ENCODE measurements around the gene CREBRF.
"Not testable (repeated sequence)": the region's sequence is repeated elsewhere in the genome, so short reads cannot be mapped to it uniquely, and the experiment has no call there.

CREBRF gene

GRCh38 chr5:173154619-173155018 lies 98.5 kb downstream of the CREBRF start:
- DNase-seq (ENCODE audit: low spot score): not testable (repeated sequence)

DNA sequence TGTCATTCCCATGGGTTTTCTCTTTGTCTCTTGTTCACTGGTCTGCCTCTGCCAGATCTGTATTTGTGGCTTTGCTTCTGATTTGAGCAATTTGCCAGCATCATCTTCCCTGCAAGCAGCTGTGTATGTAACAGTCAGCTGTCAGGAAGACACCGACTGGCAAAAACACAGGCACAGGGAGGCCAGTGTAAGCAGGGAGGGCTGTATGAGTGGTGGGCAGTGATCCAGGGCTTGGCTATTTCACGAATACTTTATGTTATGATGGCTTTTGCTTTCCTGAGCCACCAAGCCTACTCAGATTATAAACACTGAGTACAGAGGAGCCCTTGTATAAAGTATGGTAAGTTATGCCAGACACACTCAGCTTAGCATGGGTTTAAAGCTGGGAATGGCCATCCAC lies 99.8 kb downstream of the CREBRF start:
- peak; percentile 74 for DNase-seq (ENCODE audit: low spot score)

- DNase-seq (ENCODE audit: low spot score): no peak
Observed at GRCh38 chr5:173158366-173158765, 102.2 kb downstream of the CREBRF start.

- no peak for DNase-seq (ENCODE audit: low spot score)
Observed at GRCh38 chr5:173159256-173159655, 103.1 kb downstream of the CREBRF start.

DNA sequence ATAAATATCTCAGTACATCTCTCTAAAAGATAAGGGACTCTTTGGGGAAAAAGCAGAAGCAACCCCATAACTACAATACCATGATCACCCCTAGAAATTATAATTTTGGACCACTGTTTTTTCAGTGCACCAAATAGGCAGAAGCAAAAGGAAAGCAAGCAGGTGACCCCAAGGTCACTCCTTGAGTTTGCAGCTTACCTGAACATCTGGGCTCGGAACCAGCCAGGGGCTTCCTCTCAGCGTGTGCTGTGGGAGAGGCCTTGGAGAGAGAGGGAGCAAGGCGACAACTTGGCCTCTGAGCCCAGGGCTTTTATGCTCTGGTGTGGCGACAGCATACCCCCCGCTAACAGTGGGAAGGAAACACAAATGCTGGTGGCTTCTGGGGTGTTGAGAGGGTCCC lies 105.0 kb downstream of the CREBRF start:
- no peak for DNase-seq (ENCODE audit: low spot score)

DNA sequence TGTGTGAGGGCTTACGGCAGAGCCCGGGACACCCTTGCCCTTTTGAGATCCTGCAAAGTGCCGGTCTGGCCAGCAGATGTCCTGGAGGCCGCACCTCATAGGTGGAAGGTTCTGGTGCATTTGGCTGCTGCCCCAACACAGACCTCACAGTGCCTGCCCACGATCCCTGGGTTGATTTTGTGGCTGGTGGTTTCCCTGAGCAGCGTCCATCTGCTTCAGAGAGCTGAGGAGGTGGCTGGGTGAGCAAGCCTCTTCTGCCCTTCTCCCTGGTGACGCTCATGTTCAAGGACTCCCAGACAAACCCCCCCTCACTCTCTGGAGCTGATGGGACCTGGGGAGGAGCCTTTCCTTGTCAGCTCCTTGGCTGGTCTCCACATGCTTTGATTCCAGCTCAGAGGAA lies 107.1 kb downstream of the CREBRF start:
- DNase-seq (ENCODE audit: low spot score): no peak

DNA sequence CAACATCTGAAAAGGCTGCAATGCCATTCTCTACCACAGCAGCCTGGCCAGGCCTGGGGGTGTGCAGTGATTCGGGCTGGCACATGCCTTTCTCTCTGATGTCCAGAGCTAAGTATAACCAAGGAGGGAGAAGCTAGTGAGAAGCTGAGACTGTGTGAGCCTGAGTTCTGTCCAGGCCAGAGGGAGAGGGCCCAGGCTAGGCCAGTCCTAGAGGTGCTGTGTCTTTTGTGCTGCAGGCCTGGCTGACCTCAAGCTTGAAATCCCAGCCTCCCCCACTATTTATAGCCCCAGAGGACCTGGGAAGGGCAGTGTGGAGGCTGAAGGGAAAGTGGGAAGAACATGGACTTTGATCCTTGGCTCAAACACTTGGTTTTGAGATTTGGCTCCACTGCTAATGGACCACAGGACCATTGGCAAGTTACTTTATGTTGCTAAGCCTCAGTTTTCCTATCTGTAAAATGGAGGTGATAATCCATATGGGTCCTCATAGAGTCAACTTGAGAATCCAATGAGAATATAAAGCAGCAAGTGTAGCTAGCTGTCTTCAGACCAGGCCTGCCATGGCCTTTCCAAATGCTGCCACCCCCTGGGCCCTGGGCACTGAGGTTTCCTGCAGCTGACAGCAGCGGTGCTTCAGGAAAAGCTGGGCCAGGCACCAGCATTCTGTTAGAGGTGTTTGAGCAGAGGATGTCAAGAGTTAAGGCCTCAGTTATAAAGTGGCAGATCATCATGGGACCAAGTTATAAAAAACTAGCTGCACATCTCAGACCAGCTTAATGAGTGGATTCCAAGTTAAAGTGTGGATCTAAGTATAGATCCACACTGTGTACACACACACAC lies 109.2 kb downstream of the CREBRF start:
- DNase-seq (ENCODE audit: low spot score): no peak

GRCh38 chr5:173172166-173172565 lies 116.0 kb downstream of the CREBRF start:
- no peak for DNase-seq (ENCODE audit: low spot score)

DNA sequence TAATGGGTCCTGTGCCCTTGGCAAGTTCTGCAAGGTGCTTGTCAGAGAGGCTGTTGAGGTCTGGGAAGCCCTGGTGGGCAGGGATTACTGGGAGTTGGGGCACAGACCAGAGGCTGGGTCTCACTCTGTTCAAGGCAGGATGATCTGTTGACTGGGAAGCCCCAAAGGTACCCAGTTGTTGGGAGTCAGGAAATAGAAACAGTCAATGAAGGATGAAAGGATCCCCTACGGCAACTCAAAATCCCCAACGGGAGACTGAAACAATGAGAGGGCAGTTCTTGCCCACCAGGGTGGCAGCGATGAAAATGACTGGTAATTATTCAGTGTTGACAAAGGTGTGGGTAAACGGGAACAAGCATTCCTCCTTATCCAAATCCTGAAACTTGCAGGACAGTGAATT lies 119.4 kb downstream of the CREBRF start:
- DNase-seq (ENCODE audit: low spot score): no peak

DNA sequence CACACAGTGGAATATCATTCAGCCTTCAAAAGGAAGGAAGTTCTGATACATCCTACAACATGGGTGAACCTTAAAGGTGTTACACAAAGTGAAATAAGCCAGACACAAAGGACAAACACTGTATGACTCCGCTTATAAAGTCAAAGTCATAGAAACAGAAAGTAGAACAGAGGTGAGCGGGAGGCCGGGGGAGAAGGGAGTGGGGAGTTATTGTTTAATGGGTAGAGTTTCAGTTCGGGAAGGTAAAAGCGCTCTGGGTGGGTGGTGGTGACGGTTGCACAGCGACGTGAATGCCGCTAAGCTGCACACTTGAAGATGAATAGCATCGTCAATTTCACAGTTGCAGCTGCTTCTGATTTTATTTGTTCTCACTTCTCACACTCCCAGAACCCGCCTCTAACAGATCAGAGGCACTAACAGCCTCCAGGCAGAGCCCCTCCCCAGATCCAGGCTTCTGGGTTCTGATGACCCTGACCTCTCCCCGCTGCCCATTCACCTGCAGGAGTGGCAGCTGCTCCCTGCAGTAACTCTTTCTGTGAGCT lies 122.3 kb downstream of the CREBRF start:
- no peak for DNase-seq (ENCODE audit: low spot score)

GRCh38 chr5:173180331-173180730 lies 124.2 kb downstream of the CREBRF start:
- DNase-seq (ENCODE audit: low spot score): no peak

GRCh38 chr5:173187054-173187743 lies 131.0 kb downstream of the CREBRF start:
- DNase-seq (ENCODE audit: low spot score): no peak

GRCh38 chr5:173188280-173188679 lies 132.1 kb downstream of the CREBRF start:
- no peak for DNase-seq (ENCODE audit: low spot score)

All from globus pallidus (tissue), 1 donor.